GM12864 (cell line): ENCODE measurements around the gene PREPL.
"Not testable (repeated sequence)": the region's sequence is repeated elsewhere in the genome, so short reads cannot be mapped to it uniquely, and the experiment has no call there.

Source experiments
- DNase-seq: peaks from one replicate; pipeline ENCODE4 v3.0.0-alpha.2; 2011; ENCODE audit warnings: low read depth
- H3K4me3 ChIP-seq: 2 replicates; pipeline ENCODE4 v1.5.1; 2011; ENCODE audit warnings: mild to moderate bottlenecking, low read depth, low read length, control low read depth
- CTCF ChIP-seq: IDR thresholded peaks from 2 replicates; pipeline ENCODE4 v1.5.1; 2011; ENCODE audit warnings: low read depth, mild to moderate bottlenecking, moderate library complexity, low read length, control low read depth, inconsistent platforms; ENCODE audit errors: missing control alignments

Gene PREPL

GRCh38 chr2:44314362-44314761 lies 46.9 kb downstream of the PREPL start:
- H3K4me3 ChIP-seq, result no peak overlapping the region
- DNase-seq, result no peak
- no peak for TF ChIP-seq CTCF

DNA sequence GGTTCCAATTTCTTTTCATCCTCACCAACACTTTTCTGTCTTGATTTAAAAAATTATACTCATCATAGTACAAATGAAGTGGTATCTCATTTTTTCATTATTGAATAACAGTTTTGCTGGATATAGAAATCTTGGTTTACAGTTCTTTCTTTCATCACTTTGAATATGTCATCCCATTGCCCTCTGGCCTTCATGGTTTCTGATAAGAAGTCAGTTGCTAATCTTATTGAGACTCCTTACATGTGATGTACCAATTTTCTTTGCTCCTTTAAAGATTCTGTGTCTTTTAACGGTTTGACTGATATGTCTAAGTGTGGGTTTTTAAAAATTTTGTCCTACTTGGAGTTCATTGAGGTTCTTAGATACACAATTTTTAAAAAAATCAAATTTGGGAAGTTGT lies 51.0 kb downstream of the PREPL start:
- no peak for TF ChIP-seq CTCF
- no peak for DNase-seq
- H3K4me3 ChIP-seq, result no peak overlapping the region

- H3K4me3 ChIP-seq, result no peak overlapping the region
- TF ChIP-seq CTCF, result no peak
- no peak for DNase-seq
Observed at GRCh38 chr2:44305882-44306281, 55.4 kb downstream of the PREPL start.

GRCh38 chr2:44304258-44304657 lies 57.0 kb downstream of the PREPL start:
- H3K4me3 ChIP-seq, result no peak overlapping the region

GRCh38 chr2:44303766-44304165 lies 57.5 kb downstream of the PREPL start:
- not testable (repeated sequence) for H3K4me3 ChIP-seq, DNase-seq

More at GRCh38 chr2:44304258-44304657, 57.0 kb downstream of the PREPL start:
- no peak for TF ChIP-seq CTCF
- no peak for DNase-seq

- no peak for DNase-seq
- TF ChIP-seq CTCF, result no peak
- H3K4me3 ChIP-seq, result no peak overlapping the region
Observed at GRCh38 chr2:44301111-44301510, 60.2 kb downstream of the PREPL start.

GRCh38 chr2:44299635-44300034 lies 61.7 kb downstream of the PREPL start:
- no peak for TF ChIP-seq CTCF
- no peak for DNase-seq
- H3K4me3 ChIP-seq, result no peak overlapping the region

DNA sequence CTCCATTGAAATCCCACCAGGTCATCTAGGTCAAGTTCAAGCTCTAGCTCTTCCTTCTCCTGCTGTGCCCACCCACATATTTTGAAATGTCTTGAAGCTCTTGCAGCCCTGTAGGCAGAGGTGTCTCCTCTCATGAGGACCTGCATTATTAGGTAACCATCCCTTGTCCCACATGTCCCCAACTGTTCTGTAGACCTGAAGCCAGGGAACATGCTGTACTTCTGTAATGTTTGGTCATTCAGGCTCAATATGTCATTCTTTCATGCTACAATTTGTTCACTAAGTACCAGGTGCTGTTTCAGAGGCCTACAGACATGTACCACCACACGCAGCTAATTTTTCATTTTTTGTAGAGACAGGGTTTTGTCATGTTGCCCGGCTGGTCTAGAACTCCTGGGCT lies 63.9 kb downstream of the PREPL start:
- DNase-seq, result no peak
- H3K4me3 ChIP-seq, result no peak overlapping the region
- TF ChIP-seq CTCF, result no peak
